CD4-positive, alpha-beta T cell (primary cell): ENCODE data around the gene LKAAEAR1. TPM values are rescaled to one million over a fixed set of nuclear protein-coding genes. Genes with fewer than 3 reads are reported as not detected.
A peak's percentile ranks its signal among the peaks of the same experiment; 100 is the strongest.
"Not testable (repeated sequence)": the region's sequence is repeated elsewhere in the genome, so short reads cannot be mapped to it uniquely, and the experiment has no call there.

Experiments
- ATAC-seq: fragments of 200-7000 bp; cut with Tn5 transposase; one replicate; pipeline ENCODE4 v1.10.0; 2022; ENCODE audit warnings: mild to moderate bottlenecking; ENCODE audit not compliant: poor library complexity
- CTCF ChIA-PET: fragments of 350-600 bp; sonication (Branson Sonifier 250); formaldehyde crosslinking; loops from one replicate; lab custom pipeline; 2021; ENCODE audit warnings: antibody characterized with exemption, inconsistent platforms; lab: Charles Lee
- POLR2A ChIA-PET: fragments of 350-600 bp; sonication (Branson Sonifier 250); formaldehyde crosslinking; loops from one replicate; lab custom pipeline; 2021; ENCODE audit warnings: antibody characterized with exemption, inconsistent platforms; lab: Charles Lee
- DNase-seq, 14 experiments: peaks; one replicate each; pipeline ENCODE4 v3.0.0-alpha.2; 2013 to 2020; ENCODE audit warnings: mixed read lengths in 2 of 14
- H3K27ac ChIP-seq, 2 donors: one replicate each; pipeline versions ENCODE4 v1.5.1 to v1.7.0; 2013; ENCODE audit warnings: low read length in 2 of 2, low read depth in 1 of 2, mild to moderate bottlenecking in 1 of 2
- H3K27me3 ChIP-seq, 2 experiments: 1 replicate in 1 of 2; 2 replicates in 1 of 2; pipeline versions ENCODE4 v1.6.1 to v1.7.0; 2013; ENCODE audit warnings: low read length in 2 of 2, control low read depth in 1 of 2, mild to moderate bottlenecking in 1 of 2, moderate library complexity in 1 of 2; ENCODE audit not compliant: insufficient read depth in 2 of 2, control insufficient read depth in 1 of 2
- H3K36me3 ChIP-seq: one replicate; pipeline ENCODE4 v1.6.1; 2013; ENCODE audit warnings: low read length, control low read depth; ENCODE audit not compliant: insufficient read depth
- H3K4me1 ChIP-seq: one replicate; pipeline ENCODE4 v1.6.1; 2013; ENCODE audit warnings: low read length, control low read depth; ENCODE audit not compliant: insufficient read depth
- H3K4me3 ChIP-seq: one replicate; pipeline ENCODE4 v1.5.1; 2013; ENCODE audit warnings: mild to moderate bottlenecking, low read length, moderate library complexity
- H3K9me3 ChIP-seq, 2 experiments: 1 replicate in 1 of 2; 2 replicates in 1 of 2; pipeline versions ENCODE4 v1.6.1 to v1.7.0; 2013; ENCODE audit warnings: low read length in 2 of 2, mild to moderate bottlenecking in 2 of 2, control low read depth in 1 of 2, moderate library complexity in 1 of 2; ENCODE audit not compliant: control insufficient read depth in 1 of 2, insufficient read depth in 1 of 2
- H3K27ac Mint-ChIP-seq: one replicate; pipeline ENCODE4 v1.8.0; 2020; ENCODE audit warnings: mixed read lengths
- H3K27me3 Mint-ChIP-seq: one replicate; pipeline ENCODE4 v1.8.0; 2021; ENCODE audit warnings: mixed read lengths
- H3K36me3 Mint-ChIP-seq: one replicate; pipeline ENCODE4 v1.8.0; 2021; ENCODE audit warnings: low read depth, mixed read lengths
- H3K4me1 Mint-ChIP-seq: one replicate; pipeline ENCODE4 v1.8.0; 2021; ENCODE audit warnings: low read depth, mixed read lengths
- H3K4me3 Mint-ChIP-seq: one replicate; pipeline ENCODE4 v1.8.0; 2020; ENCODE audit warnings: mild to moderate bottlenecking, mixed read lengths
- H3K9me3 Mint-ChIP-seq: one replicate; pipeline ENCODE4 v1.8.0; 2020; ENCODE audit warnings: mixed read lengths
- intact Hi-C, 2 experiments: fragments of 100-400 bp; cut with DNase I in 1 of 2; cut with micrococcal nuclease in 1 of 2; formaldehyde crosslinking; loops; one replicate each; pipeline versions ENCODE4 v1.15.1 to v1.9.0; 2023 to 2025; cut with DNase I, micrococcal nuclease
- total RNA-seq, 174 experiments: library from RNA in 2 of 174; stranded (reverse) in 2 of 174; gene quantifications; one replicate each; pipeline ENCODE4 v1.2.3 and lab custom pipeline; 2021 to 2026
- TF ChIP-seq, protein P1 (sequence below): fragments of 200-600 bp; IDR thresholded peaks from one replicate; pipeline ENCODE4 v1.8.0; 2022; ENCODE audit warnings: antibody characterized with exemption, mild to moderate bottlenecking

LKAAEAR1 gene
- total RNA-seq, 2 experiments from 2014 or later, result 0.30 to 0.39 TPM

DNA sequence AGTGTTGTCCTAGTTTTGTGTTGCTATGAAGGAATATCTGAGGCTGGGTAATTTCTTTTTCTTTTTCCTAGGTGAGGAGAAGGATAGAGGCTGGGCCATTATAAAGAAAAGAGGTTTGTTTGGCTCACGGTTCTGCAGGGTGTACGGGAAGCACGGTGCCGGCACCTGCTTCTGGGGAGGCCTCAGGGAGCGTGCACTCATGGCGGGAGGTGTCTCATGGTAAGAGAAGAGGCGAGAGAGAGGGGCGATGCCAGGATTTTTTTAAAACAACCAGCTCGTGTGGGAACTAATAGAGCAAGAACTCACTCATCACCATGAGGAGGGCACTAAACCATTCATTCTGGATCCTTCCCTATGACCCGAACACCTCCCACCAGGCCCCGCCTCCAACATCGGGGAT is 37.4 kb upstream of the LKAAEAR1 start:
- Histone ChIP-seq H3K9me3 (no peaks in the 10 kb centered on the region), H3K4me1 (peaks cover 13% of the 10 kb centered on the region)

DNA sequence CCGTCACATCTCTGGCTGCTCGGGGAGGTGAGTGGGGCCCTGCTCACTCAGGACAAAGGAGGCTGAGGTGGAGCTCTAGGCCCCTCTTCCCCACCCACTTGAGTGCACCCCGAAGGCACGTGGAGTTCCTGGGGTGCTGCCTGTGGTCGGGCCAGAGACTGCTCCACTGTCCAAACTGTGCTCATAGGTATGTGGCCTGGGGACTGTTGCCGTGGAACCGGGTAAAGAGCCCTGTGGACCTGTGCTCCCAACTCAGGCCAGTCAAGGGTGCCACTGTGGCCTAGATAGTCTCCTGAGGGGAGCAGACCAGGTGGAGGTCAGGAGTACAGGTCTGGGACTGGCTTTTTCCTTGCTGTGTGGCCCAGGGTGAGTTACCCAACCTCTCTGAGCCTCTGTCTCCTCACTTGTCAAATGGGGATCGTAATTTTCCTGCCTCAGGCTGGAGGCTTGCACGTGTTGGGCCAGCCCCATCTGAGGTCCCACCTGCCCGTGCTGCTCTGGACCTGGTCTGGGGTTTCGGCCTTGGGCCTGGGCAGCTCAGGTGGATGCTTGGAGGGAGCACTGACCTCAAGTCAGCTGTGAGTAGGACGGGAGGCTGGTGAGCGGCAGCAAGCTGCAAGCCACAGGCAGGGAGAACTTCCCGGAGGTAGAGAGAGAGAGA is 35.6 kb upstream of the LKAAEAR1 start:
- Mint-ChIP-seq H3K4me3 (peak overlapping the region; percentile 60), H3K9me3 (no peaks in the 10 kb centered on the region), H3K27me3 (peaks cover 12% of the 10 kb centered on the region), H3K4me1 (peaks cover 9% of the 10 kb centered on the region), H3K27ac (peak overlapping the region; percentile 59), H3K36me3 (no peaks in the 10 kb centered on the region)
- Histone ChIP-seq H3K27ac (no peak overlapping the region), H3K4me1 (peaks cover 13% of the 10 kb centered on the region), H3K27me3 (peaks cover 7% of the 10 kb centered on the region in 2 experiments), H3K36me3 (no peaks in the 10 kb centered on the region), H3K4me3 (peak overlapping the region; percentile 49), H3K9me3 (no peaks in the 10 kb centered on the region)
- intact Hi-C loops, result loop anchor here (1.0 to 10.0 kb wide), 9 partner anchors 18 to 623 kb away; partner anchors contain the start of genes PRPF6 (in 2 of the 2), EEF1A2 (in 1 of the 2) and PTK6 (in 1 of the 2)
- POLR2A ChIA-PET, result interaction anchor here (0.9 to 1.9 kb wide), 6 partner anchors 36 to 255 kb away, joined by 3 to 13 read pairs (median 6); partner anchors contain the start of genes OPRL1, RGS19 and TPD52L2
- ATAC-seq (no peak), DNase-seq (no peak)
- CTCF ChIA-PET, result interaction anchor here (0.7 to 4.0 kb wide), 5 partner anchors 20 to 144 kb away, joined by 3 to 25 read pairs (median 14); partner anchors contain the start of genes LKAAEAR1, PRPF6 and SAMD10
- TF ChIP-seq, protein P1, sequence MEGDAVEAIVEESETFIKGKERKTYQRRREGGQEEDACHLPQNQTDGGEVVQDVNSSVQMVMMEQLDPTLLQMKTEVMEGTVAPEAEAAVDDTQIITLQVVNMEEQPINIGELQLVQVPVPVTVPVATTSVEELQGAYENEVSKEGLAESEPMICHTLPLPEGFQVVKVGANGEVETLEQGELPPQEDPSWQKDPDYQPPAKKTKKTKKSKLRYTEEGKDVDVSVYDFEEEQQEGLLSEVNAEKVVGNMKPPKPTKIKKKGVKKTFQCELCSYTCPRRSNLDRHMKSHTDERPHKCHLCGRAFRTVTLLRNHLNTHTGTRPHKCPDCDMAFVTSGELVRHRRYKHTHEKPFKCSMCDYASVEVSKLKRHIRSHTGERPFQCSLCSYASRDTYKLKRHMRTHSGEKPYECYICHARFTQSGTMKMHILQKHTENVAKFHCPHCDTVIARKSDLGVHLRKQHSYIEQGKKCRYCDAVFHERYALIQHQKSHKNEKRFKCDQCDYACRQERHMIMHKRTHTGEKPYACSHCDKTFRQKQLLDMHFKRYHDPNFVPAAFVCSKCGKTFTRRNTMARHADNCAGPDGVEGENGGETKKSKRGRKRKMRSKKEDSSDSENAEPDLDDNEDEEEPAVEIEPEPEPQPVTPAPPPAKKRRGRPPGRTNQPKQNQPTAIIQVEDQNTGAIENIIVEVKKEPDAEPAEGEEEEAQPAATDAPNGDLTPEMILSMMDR, result no peak

More for the DNA sequence above, 37.4 kb upstream of the LKAAEAR1 start:
- H3K4me3 Mint-ChIP-seq, result no peak overlapping the region
- intact Hi-C loops, result loop anchor here (2.0 to 10.0 kb wide), 6 partner anchors 139 to 624 kb away; partner anchors contain the start of genes PRPF6 (in 2 of the 2), EEF1A2 (in 1 of the 2) and PTK6 (in 1 of the 2)
- POLR2A ChIA-PET, result interaction anchor here (1.6 kb wide), 1 partner anchor 257 kb away, joined by 4 read pairs; the partner anchor contains the start of gene TPD52L2
- H3K4me1 Mint-ChIP-seq, result peaks cover 9% of the 10 kb centered on the region
- H3K27me3 Mint-ChIP-seq, result peaks cover 12% of the 10 kb centered on the region
- Histone ChIP-seq H3K4me3 (no peak overlapping the region), H3K36me3 (no peaks in the 10 kb centered on the region), H3K27ac (no peak overlapping the region), H3K27me3 (peaks cover 7% of the 10 kb centered on the region in 2 experiments)
- no peaks in the 10 kb centered on the region for H3K36me3 Mint-ChIP-seq
- no peaks in the 10 kb centered on the region for H3K9me3 Mint-ChIP-seq
- CTCF ChIA-PET, result interaction anchor here (1.2 to 4.0 kb wide), 3 partner anchors 39 to 141 kb away, joined by 3 to 25 read pairs (median 8); partner anchors contain the start of genes LKAAEAR1 and PRPF6
- no peak for DNase-seq
- ATAC-seq, result no peak
- H3K27ac Mint-ChIP-seq, result no peak overlapping the region
- TF ChIP-seq, protein P1, result no peak

DNA sequence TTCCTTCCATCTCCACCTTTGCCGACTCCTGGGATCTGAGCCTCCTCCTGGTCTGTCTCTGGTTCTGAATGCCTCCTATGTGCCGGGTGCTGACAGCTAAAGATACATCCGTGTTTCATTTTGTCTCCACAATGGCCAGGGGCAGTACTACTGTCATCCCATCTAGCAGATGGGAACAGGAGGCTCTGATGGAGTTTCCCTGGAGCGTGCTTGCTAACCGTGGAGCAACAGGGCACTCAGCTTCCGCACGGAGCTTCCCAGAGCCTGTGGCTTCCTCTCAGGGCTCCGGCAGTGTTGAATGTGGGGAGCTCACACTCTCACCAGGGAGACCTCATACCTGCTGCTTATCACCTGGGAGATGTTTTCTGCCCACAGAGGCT is 35.1 kb upstream of the LKAAEAR1 start:
- Mint-ChIP-seq H3K36me3 (no peaks in the 10 kb centered on the region), H3K9me3 (no peaks in the 10 kb centered on the region), H3K4me1 (peaks cover 9% of the 10 kb centered on the region), H3K27me3 (peaks cover 7% of the 10 kb centered on the region), H3K4me3 (no peak overlapping the region), H3K27ac (no peak overlapping the region)
- Histone ChIP-seq H3K4me3 (no peak overlapping the region), H3K27ac (no peak overlapping the region), H3K9me3 (no peaks in the 10 kb centered on the region), H3K4me1 (peaks cover 13% of the 10 kb centered on the region), H3K36me3 (no peaks in the 10 kb centered on the region), H3K27me3 (peaks cover 7% of the 10 kb centered on the region in 2 experiments)
- CTCF ChIA-PET, result interaction anchor here (2.1 kb wide), 1 partner anchor 139 kb away, joined by 14 read pairs; the partner anchor contains the start of genes PRPF6 and SAMD10
- ATAC-seq (no peak), DNase-seq (peak in 1 of 14 experiments; percentile 20)
- POLR2A ChIA-PET, result interaction anchor here (1.6 to 1.9 kb wide), 2 partner anchors 36 to 41 kb away, joined by 8 to 13 read pairs; partner anchors contain the start of genes OPRL1 and RGS19
- TF ChIP-seq, protein P1, result no peak
- intact Hi-C loops, result no loop called here

DNA sequence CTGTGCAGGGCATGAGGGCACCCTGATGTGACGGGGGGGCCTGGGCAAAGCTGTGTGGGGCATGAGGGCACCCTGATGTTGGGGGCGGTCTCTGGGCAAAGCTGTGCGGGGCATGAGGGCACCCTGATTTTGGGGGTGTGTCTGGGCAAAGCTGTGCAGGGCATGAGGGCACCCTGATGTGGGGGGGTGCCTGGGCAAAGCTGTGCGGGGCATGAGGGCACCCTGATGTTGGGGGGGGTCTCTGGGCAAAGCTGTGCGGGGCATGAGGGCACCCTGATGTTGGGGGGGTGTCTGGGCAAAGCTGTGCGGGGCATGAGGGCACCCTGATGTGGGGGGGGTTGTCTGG is 33.2 kb upstream of the LKAAEAR1 start:
- H3K27ac Mint-ChIP-seq, H3K27ac ChIP-seq, H3K4me1 Mint-ChIP-seq, POLR2A ChIA-PET, ATAC-seq, H3K4me3 ChIP-seq, intact Hi-C loops, H3K36me3 ChIP-seq, H3K4me3 Mint-ChIP-seq, H3K9me3 Mint-ChIP-seq, CTCF ChIA-PET, H3K9me3 ChIP-seq, DNase-seq, H3K27me3 Mint-ChIP-seq, H3K27me3 ChIP-seq, H3K36me3 Mint-ChIP-seq: not testable (repeated sequence)
- H3K4me1 ChIP-seq, result peaks cover 13% of the 10 kb centered on the region
